ENCODE data around the gene PRUNE2.

Gene PRUNE2

GRCh38 chr9:76900884-76901440 is 5.0 kb downstream of the PRUNE2 start:
- no peak for DNase-seq (ENCODE audit: low read depth in 1 of 2, low spot score in 1 of 2)

- DNase-seq (ENCODE audit: low read depth in 1 of 2, low spot score in 1 of 2), result no peak
These were observed 7.1 kb downstream of the PRUNE2 start for GRCh38 chr9:76898786-76899185.

- DNase-seq (ENCODE audit: low read depth in 1 of 2, low spot score in 1 of 2), result no peak
These were observed 7.9 kb downstream of the PRUNE2 start for GRCh38 chr9:76897804-76898525.

GRCh38 chr9:76896035-76896434 is 9.9 kb downstream of the PRUNE2 start:
- DNase-seq (ENCODE audit: low read depth in 1 of 2, low spot score in 1 of 2), result no peak

GRCh38 chr9:76895186-76895585 is 10.7 kb downstream of the PRUNE2 start:
- DNase-seq (ENCODE audit: low read depth in 1 of 2, low spot score in 1 of 2), result no peak

- no peak for DNase-seq (ENCODE audit: low read depth in 1 of 2, low spot score in 1 of 2)
These were observed 11.7 kb downstream of the PRUNE2 start for GRCh38 chr9:76894198-76894597.

- no peak for DNase-seq (ENCODE audit: low read depth in 1 of 2, low spot score in 1 of 2)
These were observed 12.4 kb downstream of the PRUNE2 start for GRCh38 chr9:76893395-76893932.

- no peak for DNase-seq (ENCODE audit: low read depth in 1 of 2, low spot score in 1 of 2)
These were observed 14.0 kb downstream of the PRUNE2 start for GRCh38 chr9:76891874-76892273.

- no peak for DNase-seq (ENCODE audit: low read depth in 1 of 2, low spot score in 1 of 2)
These were observed 14.6 kb downstream of the PRUNE2 start for GRCh38 chr9:76891279-76891678.

GRCh38 chr9:76887951-76888350 is 18.0 kb downstream of the PRUNE2 start:
- no peak for DNase-seq (ENCODE audit: low read depth in 1 of 2, low spot score in 1 of 2)

- DNase-seq (ENCODE audit: low read depth in 1 of 2, low spot score in 1 of 2), result no peak
These were observed 18.7 kb downstream of the PRUNE2 start for GRCh38 chr9:76887003-76887821.

GRCh38 chr9:76886318-76886717 is 19.6 kb downstream of the PRUNE2 start:
- no peak for DNase-seq (ENCODE audit: low read depth in 1 of 2, low spot score in 1 of 2)

GRCh38 chr9:76884823-76885222 is 21.1 kb downstream of the PRUNE2 start:
- no peak for DNase-seq (ENCODE audit: low read depth in 1 of 2, low spot score in 1 of 2)

- no peak for DNase-seq (ENCODE audit: low read depth in 1 of 2, low spot score in 1 of 2)
These were observed 22.5 kb downstream of the PRUNE2 start for GRCh38 chr9:76883341-76883855.

GRCh38 chr9:76882686-76883085 is 23.2 kb downstream of the PRUNE2 start:
- no peak for DNase-seq (ENCODE audit: low read depth in 1 of 2, low spot score in 1 of 2)

GRCh38 chr9:76880210-76880609 is 25.7 kb downstream of the PRUNE2 start:
- no peak for DNase-seq (ENCODE audit: low read depth in 1 of 2, low spot score in 1 of 2)

- DNase-seq (ENCODE audit: low read depth in 1 of 2, low spot score in 1 of 2), result no peak
These were observed 27.0 kb downstream of the PRUNE2 start for GRCh38 chr9:76878933-76879332.

- no peak for DNase-seq (ENCODE audit: low read depth in 1 of 2, low spot score in 1 of 2)
These were observed 28.0 kb downstream of the PRUNE2 start for GRCh38 chr9:76877961-76878360.

GRCh38 chr9:76876098-76876497 is 29.8 kb downstream of the PRUNE2 start:
- DNase-seq (ENCODE audit: low read depth in 1 of 2, low spot score in 1 of 2), result no peak

- DNase-seq (ENCODE audit: low read depth in 1 of 2, low spot score in 1 of 2), result no peak
These were observed 32.1 kb downstream of the PRUNE2 start for GRCh38 chr9:76873821-76874220.

- DNase-seq (ENCODE audit: low read depth in 1 of 2, low spot score in 1 of 2), result no peak
These were observed 32.7 kb downstream of the PRUNE2 start for GRCh38 chr9:76873056-76873792.

Data from activated T-helper 1 cell treated with anti-CD3 and anti-CD28 coated beads, Interleukin-2, amount 50 U/mL, for 16 hours (primary cell).